Cardiac muscle cell (in vitro differentiated cells and primary cell): ENCODE measurements around the gene RSPO4. TPM values are rescaled to one million over a fixed set of nuclear protein-coding genes. Genes with fewer than 3 reads are reported as not detected.

ENCODE experiments used
- DNase-seq, 2 donors: peaks; one replicate each; pipeline versions ENCODE4 v3.0.0 to v3.0.0-alpha.2; 2010 to 2017; ENCODE audit warnings: low read depth in 1 of 2, low spot score in 1 of 2
- H3K27ac ChIP-seq: fragments of 200-600 bp; sonication (generic); 2 replicates; pipeline ENCODE4 v1.5.1; 2016
- H3K27me3 ChIP-seq: fragments of 200-600 bp; sonication (generic); 2 replicates; pipeline ENCODE4 v1.6.0; 2016; ENCODE audit warnings: control low read depth
- H3K36me3 ChIP-seq: fragments of 200-600 bp; sonication (generic); 2 replicates; pipeline ENCODE4 v1.5.1; 2016; ENCODE audit warnings: control low read depth
- H3K4me1 ChIP-seq: fragments of 200-600 bp; sonication (generic); 2 replicates; pipeline ENCODE4 v1.8.1; 2017; ENCODE audit warnings: low read depth, mild to moderate bottlenecking, mixed run types
- H3K4me3 ChIP-seq: fragments of 200-600 bp; sonication (generic); 2 replicates; pipeline ENCODE4 v1.5.1; 2016; ENCODE audit warnings: mild to moderate bottlenecking
- H3K9me3 ChIP-seq: fragments of 200-600 bp; sonication (generic); 2 replicates; pipeline ENCODE4 v1.5.1; 2017; ENCODE audit warnings: low read depth, mild to moderate bottlenecking, control low read depth
- CTCF ChIP-seq: IDR thresholded peaks from 2 replicates; pipeline ENCODE4 v1.5.1; 2012; ENCODE audit warnings: low read depth, mild to moderate bottlenecking, low read length
- polyA plus RNA-seq: library from polyadenylated mRNA; unstranded; fragments of >200 nt; fragmentation: Nextera tagmentation; extraction: Ambion mirVana; gene quantifications from 2 replicates; pipeline ENCODE4 v1.2.1, GENCODE V29; 2016
- total RNA-seq: library from RNA; depleted of rRNA; stranded (reverse); fragments of >200 nt; gene quantifications from 2 replicates; pipeline ENCODE4 v1.2.3, GENCODE V29; 2016

Gene RSPO4
- total and polyA plus RNA-seq, 2 experiments from 2014 or later = 8.1 to 8.4 TPM

- Histone ChIP-seq H3K4me1 (peaks cover 19% of the 10 kb centered on the region), H3K4me3 (no peak overlapping the region), H3K27me3 (no peaks in the 10 kb centered on the region), H3K36me3 (no peaks in the 10 kb centered on the region), H3K27ac (no peak overlapping the region), H3K9me3 (no peaks in the 10 kb centered on the region)
- no peak for TF ChIP-seq CTCF
- no peak for DNase-seq
Measured at GRCh38 chr20:917416-917815, 84.7 kb downstream of the RSPO4 start.

- DNase-seq = peak in 1 of 2 donors; percentile 10
- Histone ChIP-seq H3K27me3 (no peaks in the 10 kb centered on the region), H3K27ac (no peak overlapping the region), H3K9me3 (no peaks in the 10 kb centered on the region), H3K4me1 (peaks cover 19% of the 10 kb centered on the region), H3K4me3 (no peak overlapping the region), H3K36me3 (no peaks in the 10 kb centered on the region)
- TF ChIP-seq CTCF = no peak
Measured at GRCh38 chr20:916825-917224, 85.3 kb downstream of the RSPO4 start.

GRCh38 chr20:916125-916799 lies 85.8 kb downstream of the RSPO4 start, which contains the start of gene ANGPT4:
TSS of gene ANGPT4 (minus strand) at chr20:916334. CDS start at chr20:916214, 120 bp downstream.
- Histone ChIP-seq H3K4me3 (no peak within 1 kb of the TSS), H3K27me3 (no peaks in the 10 kb centered on the region), H3K36me3 (no peaks in the 10 kb centered on the region), H3K27ac (peak within 1 kb of the TSS; percentile 5), H3K4me1 (peaks cover 19% of the 10 kb centered on the region), H3K9me3 (no peaks in the 10 kb centered on the region)
- no peak for TF ChIP-seq CTCF
- peak in 1 of 2 donors; percentile 78 for DNase-seq

GRCh38 chr20:914727-915498 lies 87.2 kb downstream of the RSPO4 start:
- DNase-seq = no peak
- Histone ChIP-seq H3K36me3 (no peaks in the 10 kb centered on the region), H3K4me3 (no peak overlapping the region), H3K27me3 (no peaks in the 10 kb centered on the region), H3K4me1 (peaks cover 19% of the 10 kb centered on the region), H3K27ac (peak overlapping the region; percentile 5), H3K9me3 (no peaks in the 10 kb centered on the region)
- no peak for TF ChIP-seq CTCF

- Histone ChIP-seq H3K27me3 (no peaks in the 10 kb centered on the region), H3K9me3 (no peaks in the 10 kb centered on the region), H3K27ac (no peak overlapping the region), H3K36me3 (no peaks in the 10 kb centered on the region), H3K4me1 (peaks cover 19% of the 10 kb centered on the region), H3K4me3 (no peak overlapping the region)
- DNase-seq = no peak
- TF ChIP-seq CTCF = no peak
Measured at GRCh38 chr20:913306-913849, 88.7 kb downstream of the RSPO4 start.
